IMR-90 (cell line): Measurements from ENCODE around the gene TXNDC11. TPM values are rescaled to one million over a fixed set of nuclear protein-coding genes. Genes with fewer than 3 reads are reported as not detected.

Experiments used
- ATAC-seq: fragments of 200-7000 bp; cut with Tn5 transposase; 2 replicates; pipeline ENCODE4 v1.9.1; 2020; ENCODE audit warnings: low read depth, mild to moderate bottlenecking, moderate library complexity
- BruUV-seq: library from RNA; stranded (reverse); fragments of 400-500 nt; replicated peaks from 2 replicates; lab custom pipeline; 2021; lab: Mats Ljungman, UMichigan
- CTCF ChIA-PET: fragments of 300-600 bp; formaldehyde crosslinking; extraction: SDS; loops from one replicate; lab custom pipeline; 2021; ENCODE audit warnings: antibody characterized with exemption; lab: Yijun Ruan, JAX
- POLR2A ChIA-PET: fragments of 300-600 bp; sonication (Branson Sonifier 250); formaldehyde crosslinking; loops from one replicate; lab custom pipeline; 2022; ENCODE audit warnings: antibody characterized with exemption; ENCODE audit not compliant: unreplicated experiment; lab: Charles Lee
- DNase-seq: peaks from one replicate; pipeline ENCODE4 v3.0.0; 2013
- H2AFZ ChIP-seq: replicated peaks from 2 replicates; pipeline ENCODE3; 2013; ENCODE audit warnings: low read length, mild to moderate bottlenecking; ENCODE audit not compliant: poor library complexity
- H2AK5ac ChIP-seq: 2 replicates; pipeline ENCODE4 v1.6.1; 2013; ENCODE audit warnings: low read depth, low read length, inconsistent platforms
- H2AK9ac ChIP-seq: replicated peaks from 2 replicates; pipeline ENCODE3; 2013; ENCODE audit warnings: mild to moderate bottlenecking, low read depth, low read length, moderate library complexity; ENCODE audit not compliant: poor library complexity
- H2BK120ac ChIP-seq: 2 replicates; pipeline ENCODE4 v1.6.1; 2013; ENCODE audit warnings: low read depth, low read length, inconsistent platforms
- H2BK15ac ChIP-seq: 3 replicates; pipeline ENCODE4 v1.6.1; 2013; ENCODE audit warnings: low read depth, low read length, inconsistent platforms
- H2BK20ac ChIP-seq: 2 replicates; pipeline ENCODE4 v1.6.1; 2013; ENCODE audit warnings: low read depth, mild to moderate bottlenecking, inconsistent platforms, low read length, moderate library complexity
- H2BK5ac ChIP-seq: 2 replicates; pipeline ENCODE4 v1.6.1; 2013; ENCODE audit warnings: mild to moderate bottlenecking, low read depth, low read length, inconsistent platforms; ENCODE audit not compliant: poor library complexity, severe bottlenecking
- H3K14ac ChIP-seq: replicated peaks from 2 replicates; pipeline ENCODE4 v1.6.1; 2013; ENCODE audit warnings: low read depth, low read length, inconsistent platforms
- H3K18ac ChIP-seq: 2 replicates; pipeline ENCODE4 v1.6.1; 2013; ENCODE audit warnings: low read depth, low read length, control low read depth
- H3K23ac ChIP-seq: 2 replicates; pipeline ENCODE4 v1.6.1; 2013; ENCODE audit warnings: low read depth, low read length, inconsistent platforms
- H3K27ac ChIP-seq: 2 replicates; pipeline ENCODE4 v1.5.1; 2013; ENCODE audit warnings: mild to moderate bottlenecking, control low read depth, low read length; ENCODE audit not compliant: insufficient read depth
- H3K27me3 ChIP-seq: 2 replicates; pipeline ENCODE4 v1.6.1; 2013; ENCODE audit warnings: low read length; ENCODE audit not compliant: control insufficient read depth, insufficient read depth
- H3K36me3 ChIP-seq: 2 replicates; pipeline ENCODE4 v1.6.1; 2013; ENCODE audit warnings: low read length, mixed read lengths; ENCODE audit not compliant: control insufficient read depth, insufficient read depth
- H3K4ac ChIP-seq: 2 replicates; pipeline ENCODE4 v1.6.1; 2013; ENCODE audit warnings: low read depth, low read length, inconsistent platforms
- H3K4me1 ChIP-seq: 2 replicates; pipeline ENCODE4 v1.6.1; 2013; ENCODE audit warnings: low read length, mixed read lengths; ENCODE audit not compliant: control insufficient read depth, insufficient read depth
- H3K4me2 ChIP-seq: 2 replicates; pipeline ENCODE4 v1.6.1; 2013; ENCODE audit warnings: low read depth, mild to moderate bottlenecking, control low read depth, low read length, moderate library complexity
- H3K4me3 ChIP-seq: 2 replicates; pipeline ENCODE4 v1.5.1; 2013; ENCODE audit warnings: low read depth, mild to moderate bottlenecking, control low read depth, low read length, moderate library complexity; ENCODE audit not compliant: insufficient read depth
- H3K56ac ChIP-seq: 2 replicates; pipeline ENCODE4 v1.6.1; 2013; ENCODE audit warnings: low read length, inconsistent platforms; ENCODE audit not compliant: insufficient read depth; ENCODE audit errors: extremely low read depth
- H3K79me1 ChIP-seq, 2 experiments: 2 replicates each; pipeline ENCODE4 v1.6.1; 2013; ENCODE audit warnings: low read length in 2 of 2, inconsistent platforms in 1 of 2, low read depth in 1 of 2
- H3K9ac ChIP-seq: 2 replicates; pipeline ENCODE4 v1.6.1; 2013; ENCODE audit warnings: low read depth, low read length, control low read depth
- H3K9me1 ChIP-seq: 2 replicates; pipeline ENCODE4 v1.6.1; 2013; ENCODE audit warnings: low read length, inconsistent platforms; ENCODE audit not compliant: insufficient read depth
- H3K9me3 ChIP-seq: 2 replicates; pipeline ENCODE4 v1.6.1; 2013; ENCODE audit warnings: low read length; ENCODE audit not compliant: control insufficient read depth, insufficient read depth
- H4K20me1 ChIP-seq: 2 replicates; pipeline ENCODE4 v1.6.1; 2013; ENCODE audit warnings: low read length, inconsistent platforms; ENCODE audit not compliant: insufficient read depth
- H4K5ac ChIP-seq: 2 replicates; pipeline ENCODE4 v1.6.1; 2013; ENCODE audit warnings: mild to moderate bottlenecking, low read depth, low read length, control low read depth
- H4K8ac ChIP-seq, 2 experiments: 2 replicates each; pipeline ENCODE4 v1.6.1; 2013; ENCODE audit warnings: low read depth in 2 of 2, low read length in 2 of 2, control low read depth in 1 of 2, inconsistent platforms in 1 of 2
- H4K91ac ChIP-seq: 2 replicates; pipeline ENCODE4 v1.6.1; 2013; ENCODE audit warnings: low read depth, low read length, inconsistent platforms; ENCODE audit not compliant: insufficient read depth
- WGBS, 2 experiments: methylation state at CpG; one replicate each; pipeline versions ENCODE4 v1.1.5 to v1.1.7; 2013; ENCODE audit warnings: missing lambda C conversion rate in 2 of 2; ENCODE audit not compliant: insufficient read length in 1 of 2; ENCODE audit errors: extremely low coverage in 2 of 2; 5-methylcytosine and 5-hydroxymethylcytosine counted together
- dilution Hi-C: fragments of 300-500 bp; cut with HindIII; formaldehyde crosslinking; loops from one replicate; pipeline ENCODE4 v1.14.3; 2018; ENCODE audit warnings: low sequenced_read_pairs; ENCODE audit not compliant: unreplicated experiment
- in situ Hi-C: fragments of 300-500 bp; cut with MboI; formaldehyde crosslinking; loops from 3 replicates; pipeline ENCODE4 v1.14.3; 2019; ENCODE audit warnings: low sequenced_read_pairs, inconsistent platforms, mixed read lengths
- intact Hi-C: fragments of 100-400 bp; cut with micrococcal nuclease; formaldehyde crosslinking; loops from 2 replicates; pipeline ENCODE4 v1.10.0; 2022
- polyA plus RNA-seq, 3 experiments: library from polyadenylated mRNA; depleted of rRNA; stranded (reverse); fragments of >200 nt; gene quantifications; 2 replicates each; pipeline ENCODE4 v1.2.3, GENCODE V29; 2012; ENCODE audit warnings: low replicate concordance in 1 of 3
- total RNA-seq: library from RNA; depleted of rRNA; stranded (reverse); fragments of >200 nt; gene quantifications from 2 replicates; pipeline ENCODE4 v1.2.3, GENCODE V29; 2012
- TF ChIP-seq, protein P1 (sequence below): fragments of 150-350 bp; IDR thresholded peaks from 2 replicates; pipeline ENCODE4 v1.6.1; 2017; ENCODE audit warnings: mild to moderate bottlenecking, antibody characterized with exemption, low read length, low read depth

Gene TXNDC11
- total and polyA plus RNA-seq, 2 of the 4 experiments (the other 2 are of a cell fraction): 25.3 to 42.9 TPM

DNA sequence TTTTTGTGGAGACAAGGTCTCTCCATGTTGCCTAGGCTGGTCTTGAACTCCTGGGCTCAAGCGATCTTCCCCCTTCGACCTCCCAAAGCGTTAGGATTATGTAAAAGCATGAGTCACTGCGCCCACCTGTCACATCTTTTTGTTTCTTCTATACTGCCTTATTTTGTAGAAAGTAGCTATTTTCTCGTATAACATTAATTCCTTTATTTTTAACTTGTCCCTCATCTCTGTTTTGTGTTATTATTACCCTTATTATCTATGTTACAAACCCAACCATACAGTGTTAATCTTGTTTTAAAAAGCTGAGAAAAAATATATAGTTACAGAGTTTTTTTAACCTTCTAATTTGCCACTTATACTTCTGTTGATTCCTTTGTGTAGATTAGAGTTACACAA, 1.4 kb upstream of the TXNDC11 start:
- Histone ChIP-seq H2BK120ac (no peak overlapping the region), H3K4me2 (no peak overlapping the region), H4K8ac (no peak overlapping the region; a peak in 1 of 4 replicates), H3K23ac (no peak overlapping the region), H2BK5ac (no peak overlapping the region), H3K27me3 (no peaks in the 10 kb centered on the region), H2AFZ (no peak overlapping the region), H4K5ac (no peak overlapping the region), H3K56ac (no peak overlapping the region), H4K20me1 (peaks cover 19% of the 10 kb centered on the region; the same call in 1 of the 2 replicates), H3K18ac (no peak overlapping the region), H3K14ac (no peak overlapping the region), H3K4me3 (no peak overlapping the region), H2AK9ac (no peak overlapping the region), H3K27ac (no peak overlapping the region), H3K79me1 (peaks cover 10 to 36% of the 10 kb centered on the region in 2 experiments; a peak in 3 of 4 replicates), H3K9me3 (no peaks in the 10 kb centered on the region), H2AK5ac (no peak overlapping the region), H3K4me1 (peaks cover 9% of the 10 kb centered on the region), H3K4ac (no peak overlapping the region), H4K91ac (no peak overlapping the region), H2BK20ac (no peak overlapping the region), H3K36me3 (peaks cover 9% of the 10 kb centered on the region), H3K9me1 (peaks cover 4% of the 10 kb centered on the region), H3K9ac (no peak overlapping the region), H2BK15ac (no peak overlapping the region)
- POLR2A ChIA-PET: no interaction called here
- DNase-seq (no peak), ATAC-seq (no peak)
- CTCF ChIA-PET: no interaction called here
- in situ Hi-C loops: no loop called here
- dilution Hi-C loops: no loop called here
- no TSS peak for BruUV-seq
- intact Hi-C loops: no loop called here
- no CpG with 5 or more reads among the region's 5 CpGs for WGBS, 2 experiments
- TF ChIP-seq, protein P1, sequence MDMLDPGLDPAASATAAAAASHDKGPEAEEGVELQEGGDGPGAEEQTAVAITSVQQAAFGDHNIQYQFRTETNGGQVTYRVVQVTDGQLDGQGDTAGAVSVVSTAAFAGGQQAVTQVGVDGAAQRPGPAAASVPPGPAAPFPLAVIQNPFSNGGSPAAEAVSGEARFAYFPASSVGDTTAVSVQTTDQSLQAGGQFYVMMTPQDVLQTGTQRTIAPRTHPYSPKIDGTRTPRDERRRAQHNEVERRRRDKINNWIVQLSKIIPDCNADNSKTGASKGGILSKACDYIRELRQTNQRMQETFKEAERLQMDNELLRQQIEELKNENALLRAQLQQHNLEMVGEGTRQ: no peak
